Endothelial cell of umbilical vein (primary cell): Measurements from ENCODE around the gene MSL3B.

Experiments
- BruUV-seq: library from RNA; stranded (reverse); fragments of 400-500 nt; replicated peaks from 2 replicates; lab custom pipeline; 2021; lab: Mats Ljungman, UMichigan
- CTCF ChIA-PET: fragments of 300-600, 350-600 bp; sonication (Branson Sonifier 250); formaldehyde crosslinking; loops from one replicate; lab custom pipeline; 2021; ENCODE audit warnings: antibody characterized with exemption, inconsistent platforms; lab: Charles Lee
- POLR2A ChIA-PET: fragments of 300-600, 350-600 bp; sonication (Branson Sonifier 250); formaldehyde crosslinking; loops from one replicate; lab custom pipeline; 2021; ENCODE audit warnings: antibody characterized with exemption, inconsistent platforms; lab: Charles Lee
- DNase-seq: peaks from one replicate; pipeline ENCODE4 v3.0.0-alpha.2; 2011; ENCODE audit warnings: low read depth, low spot score
- FAIRE-seq: peaks from 2 replicates; lab custom pipeline; 2011; peaks lifted over from hg19 to GRCh38; lab: Jason Lieb, UNC
- H2AFZ ChIP-seq: 2 replicates; pipeline ENCODE4 v1.6.0; 2012; ENCODE audit warnings: low read depth, low read length, control low read depth, inconsistent platforms
- H3K27ac ChIP-seq: 2 replicates; pipeline ENCODE4 v1.5.1; 2011; ENCODE audit warnings: low read depth, mild to moderate bottlenecking, control low read depth, low read length, moderate library complexity; ENCODE audit not compliant: insufficient read depth
- H3K27me3 ChIP-seq, 2 experiments: 2 replicates each; pipeline versions ENCODE4 v1.6.0 to v1.6.1; 2011; ENCODE audit warnings: low read length in 2 of 2, mixed read lengths in 1 of 2; ENCODE audit not compliant: control insufficient read depth in 2 of 2, insufficient read depth in 2 of 2
- H3K36me3 ChIP-seq, 2 experiments: 2 replicates in 1 of 2; 3 replicates in 1 of 2; pipeline ENCODE4 v1.5.1; 2011; ENCODE audit warnings: low read length in 2 of 2, mild to moderate bottlenecking in 1 of 2, moderate library complexity in 1 of 2; ENCODE audit not compliant: control insufficient read depth in 2 of 2, insufficient read depth in 2 of 2; ENCODE audit errors: extremely low read depth in 1 of 2
- H3K4me1 ChIP-seq: 3 replicates; pipeline ENCODE4 v1.5.1; 2011; ENCODE audit warnings: mild to moderate bottlenecking, low read length; ENCODE audit not compliant: control insufficient read depth, insufficient read depth; ENCODE audit errors: extremely low read depth
- H3K4me2 ChIP-seq: 2 replicates; pipeline ENCODE4 v1.6.1; 2011; ENCODE audit warnings: low read length, control low read depth, mixed read lengths; ENCODE audit not compliant: insufficient read depth
- H3K4me3 ChIP-seq, 3 experiments: fragments of 200-600 bp in 1 of 3; sonication (generic), shearing (Covaris generic) in 1 of 3; replicated peaks in 1 of 3; 2 replicates each; pipeline ENCODE4 v1.5.1; 2011 to 2016; ENCODE audit warnings: control low read depth in 3 of 3, low read length in 3 of 3, mild to moderate bottlenecking in 2 of 3, inconsistent platforms in 1 of 3, low read depth in 1 of 3, moderate library complexity in 1 of 3; ENCODE audit not compliant: insufficient read depth in 1 of 3
- H3K79me2 ChIP-seq: 2 replicates; pipeline ENCODE4 v1.6.0; 2012; ENCODE audit warnings: low read length, inconsistent platforms; ENCODE audit not compliant: control insufficient read depth, insufficient read depth
- H3K9ac ChIP-seq: replicated peaks from 2 replicates; pipeline ENCODE3; 2011; ENCODE audit warnings: low read length, control low read depth; ENCODE audit not compliant: insufficient read depth; ENCODE audit errors: extremely low read depth
- H3K9me1 ChIP-seq: replicated peaks from 3 replicates; pipeline ENCODE4 v1.6.0; 2011; ENCODE audit warnings: mild to moderate bottlenecking, low read length; ENCODE audit not compliant: control insufficient read depth, insufficient read depth; ENCODE audit errors: extremely low read depth
- H3K9me3 ChIP-seq: replicated peaks from 2 replicates; pipeline ENCODE4 v1.5.1; 2012; ENCODE audit warnings: low read length, inconsistent platforms; ENCODE audit not compliant: control insufficient read depth, insufficient read depth
- H4K20me1 ChIP-seq: replicated peaks from 2 replicates; pipeline ENCODE3; 2011; ENCODE audit warnings: mild to moderate bottlenecking, low read length; ENCODE audit not compliant: control insufficient read depth, insufficient read depth; ENCODE audit errors: extremely low read depth
- CTCF ChIP-seq, 2 donors: IDR thresholded peaks; 1 replicate in 1 of 2; 2 replicates in 1 of 2; pipeline ENCODE4 v1.5.1; 2011; ENCODE audit warnings: low read length in 2 of 2, mild to moderate bottlenecking in 2 of 2, moderate library complexity in 2 of 2, control low read depth in 1 of 2, inconsistent platforms in 1 of 2, low read depth in 1 of 2; ENCODE audit not compliant: insufficient read depth in 1 of 2; ENCODE audit errors: extremely low read depth in 1 of 2
- EZH2 ChIP-seq: IDR thresholded peaks from 2 replicates; pipeline ENCODE4 v1.6.1; 2012; ENCODE audit warnings: borderline replicate concordance, low read depth, mild to moderate bottlenecking, moderate library complexity, low read length, inconsistent platforms; ENCODE audit not compliant: severe bottlenecking
- FOS ChIP-seq: IDR thresholded peaks from 2 replicates; pipeline ENCODE4 v1.6.1; 2011; ENCODE audit warnings: mild to moderate bottlenecking, low read length, moderate library complexity, borderline replicate concordance; ENCODE audit not compliant: insufficient read depth
- GATA2 ChIP-seq: IDR thresholded peaks from 2 replicates; pipeline ENCODE4 v1.7.0; 2011; ENCODE audit warnings: low read depth, mild to moderate bottlenecking, moderate library complexity, mixed read lengths, low read length; ENCODE audit not compliant: insufficient read length, insufficient read depth
- JUN ChIP-seq: IDR thresholded peaks from 2 replicates; pipeline ENCODE4 v1.6.1; 2011; ENCODE audit warnings: borderline replicate concordance, low read depth; ENCODE audit not compliant: insufficient read length, insufficient read depth
- MYC ChIP-seq: IDR thresholded peaks from one replicate; pipeline ENCODE4 v1.6.1; 2011; ENCODE audit warnings: mild to moderate bottlenecking, low read depth, low read length
- POLR2A ChIP-seq: IDR thresholded peaks from 2 replicates; pipeline ENCODE4 v1.6.1; 2012; ENCODE audit warnings: low read depth, mild to moderate bottlenecking, control low read depth, low read length
- POLR2AphosphoS5 ChIP-seq: IDR thresholded peaks from 2 replicates; pipeline ENCODE4 v1.6.1; 2012; ENCODE audit warnings: low read depth, mild to moderate bottlenecking, control low read depth, low read length, moderate library complexity; ENCODE audit not compliant: insufficient read depth
- dilution Hi-C: fragments of 300-500 bp; cut with MboI; formaldehyde crosslinking; loops from one replicate; pipeline ENCODE4 v1.15.0; 2019; ENCODE audit warnings: low sequenced_read_pairs; ENCODE audit not compliant: extremely low pct_ligation_motif_present
- intact Hi-C: fragments of 100-400 bp; cut with micrococcal nuclease; formaldehyde crosslinking; loops from one replicate; pipeline ENCODE4 v1.10.0; 2022
- TF ChIP-seq, protein P1 (sequence below): IDR thresholded peaks from 2 replicates; pipeline ENCODE4 v1.6.1; 2011; ENCODE audit not compliant: insufficient read depth, insufficient read length

The MSL3B gene

DNA sequence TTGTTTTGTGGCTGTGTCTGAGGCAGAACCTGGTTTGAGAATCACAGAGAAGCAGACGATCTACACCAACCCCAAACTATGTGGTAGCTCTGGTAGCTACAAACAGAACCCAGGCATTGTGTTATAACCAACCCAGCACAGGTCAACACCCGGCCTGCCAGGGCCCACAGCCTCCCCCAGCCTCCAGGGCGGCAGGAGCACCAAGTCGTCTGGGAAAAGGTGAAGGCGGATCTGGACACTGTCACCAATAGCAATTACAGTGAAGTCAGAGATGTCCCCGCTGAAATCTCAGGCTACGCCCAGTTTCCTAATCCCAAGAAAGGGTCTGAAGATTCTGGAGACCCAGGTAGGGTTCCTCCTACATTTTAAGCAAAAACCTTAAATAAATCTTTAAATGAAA, 17.4 kb downstream of the MSL3B start:
- peaks cover 20% of the 10 kb centered on the region for H3K4me1 ChIP-seq
- CTCF ChIA-PET, result interaction anchor here (1.2 kb wide), 1 partner anchor 12 kb away, joined by 5 read pairs; no protein-coding TSS in a partner anchor
- FAIRE-seq (no peak), DNase-seq (no peak)
- intact Hi-C loops, result loop anchor here (5.0 to 10.0 kb wide), 3 partner anchors 363 to 577 kb away; partner anchors contain the start of gene DGKD
- H3K4me3 ChIP-seq, result no peak overlapping the region
- no TSS peak for BruUV-seq
- H3K9ac ChIP-seq, result no peak overlapping the region
- no peaks in the 10 kb centered on the region for H3K9me1 ChIP-seq
- H2AFZ ChIP-seq, result no peak overlapping the region
- POLR2A ChIA-PET, result no interaction called here
- TF ChIP-seq CTCF (IDR thresholded peaks at IDR 0.05; ENCODE audit: extremely low read depth in 1 of 2, insufficient read depth in 1 of 2, low read depth in 1 of 2, low read length in 2 of 2), result no peak
- TF ChIP-seq, protein P1, sequence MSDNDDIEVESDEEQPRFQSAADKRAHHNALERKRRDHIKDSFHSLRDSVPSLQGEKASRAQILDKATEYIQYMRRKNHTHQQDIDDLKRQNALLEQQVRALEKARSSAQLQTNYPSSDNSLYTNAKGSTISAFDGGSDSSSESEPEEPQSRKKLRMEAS, result no peak
- TF ChIP-seq POLR2AphosphoS5, result no peak
- no peak for TF ChIP-seq JUN
- no peak for TF ChIP-seq FOS
- TF ChIP-seq MYC, result no peak
- no peak for TF ChIP-seq POLR2A
- TF ChIP-seq EZH2, result no peak
- no peak for TF ChIP-seq GATA2
- peaks cover 0 to 25% of the 10 kb centered on the region in 2 experiments for H3K36me3 ChIP-seq
- no peak overlapping the region for H3K27ac ChIP-seq
- H3K9me3 ChIP-seq, result no peaks in the 10 kb centered on the region
- H3K4me2 ChIP-seq, result no peak overlapping the region
- no peaks in the 10 kb centered on the region for H3K27me3 ChIP-seq
- H4K20me1 ChIP-seq, result no peaks in the 10 kb centered on the region
- dilution Hi-C loops, result no loop called here
- peaks cover 81% of the 10 kb centered on the region for H3K79me2 ChIP-seq
